GM12878 (cell line): ENCODE results near the gene RAD51B. TPM values are rescaled to one million over a fixed set of nuclear protein-coding genes. Genes with fewer than 3 reads are reported as not detected.

Experiments
- ATAC-seq: fragments of 200-7000 bp; cut with Tn5 transposase; 3 replicates; pipeline ENCODE4 v1.9.1; 2020; ENCODE audit warnings: mild to moderate bottlenecking, moderate library complexity
- BruUV-seq: library from RNA; stranded (reverse); fragments of 400-500 nt; replicated peaks from 2 replicates; lab custom pipeline; 2021; lab: Mats Ljungman, UMichigan
- CTCF ChIA-PET: fragments of 300-600 bp; sonication (Branson Sonifier 250); formaldehyde crosslinking; extraction: SDS; loops from one replicate; lab custom pipeline; 2021; ENCODE audit warnings: inconsistent platforms; lab: Yijun Ruan, JAX
- POLR2A ChIA-PET: fragments of 350-600 bp; formaldehyde crosslinking; extraction: SDS; loops from one replicate; lab custom pipeline; 2021; ENCODE audit warnings: inconsistent platforms; lab: Charles Lee
- RAD21 ChIA-PET: fragments of 300-600 bp; sonication (Branson Sonifier 250); formaldehyde crosslinking; loops from one replicate; lab custom pipeline; 2023; ENCODE audit warnings: antibody characterized with exemption; ENCODE audit not compliant: unreplicated experiment; lab: Charles Lee
- SMC1A ChIA-PET: fragments of 300-600 bp; sonication (Branson Sonifier 250); formaldehyde crosslinking; loops from one replicate; lab custom pipeline; 2023; ENCODE audit not compliant: unreplicated experiment, uncharacterized antibody; lab: Charles Lee
- DNase-seq: peaks from one replicate; pipeline ENCODE4 v3.0.0-alpha.2; 2011; ENCODE audit warnings: low read depth, low spot score
- FAIRE-seq: peaks from 3 replicates; lab custom pipeline; 2011; peaks lifted over from hg19 to GRCh38; lab: Jason Lieb, UNC
- H2AFZ ChIP-seq: 2 replicates; pipeline ENCODE4 v1.6.0; 2011; ENCODE audit warnings: low read depth, low read length, control low read depth; ENCODE audit not compliant: control insufficient read depth
- H3K27ac ChIP-seq: 2 replicates; pipeline ENCODE4 v1.5.1; 2011; ENCODE audit warnings: control low read depth; ENCODE audit not compliant: control insufficient read depth, insufficient read depth
- H3K27me3 ChIP-seq, 2 experiments: replicated peaks in 1 of 2; 2 replicates each; pipeline versions ENCODE4 v1.6.0 to v1.6.1; 2011; ENCODE audit warnings: low read length in 1 of 2; ENCODE audit not compliant: control insufficient read depth in 2 of 2, insufficient read depth in 2 of 2
- H3K36me3 ChIP-seq, 2 experiments: 2 replicates each; pipeline ENCODE4 v1.5.1; 2011; ENCODE audit warnings: low read length in 1 of 2; ENCODE audit not compliant: control insufficient read depth in 2 of 2, insufficient read depth in 2 of 2
- H3K4me1 ChIP-seq: 2 replicates; pipeline ENCODE4 v1.6.1; 2011; ENCODE audit warnings: mild to moderate bottlenecking, low read length, moderate library complexity, mixed read lengths; ENCODE audit not compliant: control insufficient read depth, insufficient read depth
- H3K4me2 ChIP-seq: 2 replicates; pipeline ENCODE4 v1.6.0; 2011; ENCODE audit warnings: control low read depth; ENCODE audit not compliant: control insufficient read depth, insufficient read depth
- H3K4me3 ChIP-seq: fragments of 200-600 bp; sonication (generic); 2 replicates; pipeline ENCODE4 v1.5.1; 2016
- H3K79me2 ChIP-seq: 2 replicates; pipeline ENCODE4 v1.6.0; 2011; ENCODE audit warnings: low read length; ENCODE audit not compliant: control insufficient read depth, insufficient read depth
- H3K9ac ChIP-seq: 2 replicates; pipeline ENCODE4 v1.8.0; 2011; ENCODE audit warnings: low read length, control low read depth, mixed read lengths; ENCODE audit not compliant: control insufficient read depth, insufficient read depth
- H3K9me3 ChIP-seq: replicated peaks from 3 replicates; pipeline ENCODE4 v1.5.1; 2011; ENCODE audit warnings: mild to moderate bottlenecking, low read length; ENCODE audit not compliant: control insufficient read depth, insufficient read depth
- H4K20me1 ChIP-seq: 2 replicates; pipeline ENCODE4 v1.6.0; 2011; ENCODE audit not compliant: control insufficient read depth, insufficient read depth
- FOS ChIP-seq: IDR thresholded peaks from 3 replicates; pipeline ENCODE4 v1.6.1; 2011; ENCODE audit warnings: borderline replicate concordance; ENCODE audit not compliant: insufficient read length; ENCODE audit errors: extremely low read depth
- FOXK2 ChIP-seq: fragments of 450-650 bp; IDR thresholded peaks from 2 replicates; pipeline ENCODE4 v1.6.1; 2017; ENCODE audit warnings: mild to moderate bottlenecking, moderate library complexity
- HDGF ChIP-seq: fragments of 450-650 bp; IDR thresholded peaks from 2 replicates; pipeline ENCODE4 v1.6.1; 2016; ENCODE audit warnings: antibody characterized with exemption
- KDM1A ChIP-seq: fragments of 200-600 bp; sonication (generic); IDR thresholded peaks from 2 replicates; pipeline ENCODE4 v1.6.1; 2016; ENCODE audit warnings: borderline replicate concordance
- SPI1 ChIP-seq: IDR thresholded peaks from 2 replicates; pipeline ENCODE4 v1.6.1; 2011; ENCODE audit warnings: low read depth, mild to moderate bottlenecking, low read length, moderate library complexity, borderline replicate concordance; ENCODE audit not compliant: insufficient read depth
- SRF ChIP-seq, 2 experiments: IDR thresholded peaks; 2 replicates each; pipeline ENCODE4 v1.6.1; 2011; ENCODE audit warnings: low read depth in 2 of 2, low read length in 2 of 2, mild to moderate bottlenecking in 1 of 2, moderate library complexity in 1 of 2
- TCF3 ChIP-seq: IDR thresholded peaks from 2 replicates; pipeline ENCODE4 v1.6.1; 2012; ENCODE audit warnings: low read depth, mild to moderate bottlenecking, low read length, borderline replicate concordance; ENCODE audit not compliant: insufficient read depth
- YY1 ChIP-seq: IDR thresholded peaks from 2 replicates; pipeline ENCODE4 v1.6.1; 2011; ENCODE audit warnings: low read depth, mild to moderate bottlenecking, low read length
- WGBS: methylation state at CpG from one replicate; pipeline ENCODE4 v1.1.6; 2016; ENCODE audit warnings: low lambda C conversion rate; ENCODE audit not compliant: insufficient replicate concordance, insufficient coverage; ENCODE audit errors: missing lambda C conversion rate; 5-methylcytosine and 5-hydroxymethylcytosine counted together
- in situ Hi-C: fragments of 300-500 bp; cut with MboI; formaldehyde crosslinking; loops from 9 replicates; pipeline ENCODE4 v1.14.3; 2018; ENCODE audit warnings: mixed read lengths
- intact Hi-C: fragments of 100-400 bp; cut with micrococcal nuclease; formaldehyde crosslinking; loops from one replicate; pipeline ENCODE4 v1.14.2; 2022; ENCODE audit not compliant: unreplicated experiment
- polyA plus RNA-seq, 11 experiments: library from polyadenylated mRNA; depleted of rRNA in 4 of 11; unstranded in 6 of 11; stranded (reverse) in 5 of 11; fragments of >200 nt; fragmentation: Nextera tagmentation in 4 of 11; fragmentation: Illumina TruSeq in 1 of 11; extraction: Ambion mirVana in 4 of 11; extraction: Trizol in 1 of 11; gene quantifications; 1 replicate in 1 of 11; 2 replicates in 10 of 11; pipeline versions ENCODE4 v1.2.1 to v1.2.3, GENCODE V29; 2011 to 2016; ENCODE audit warnings: inconsistent platforms in 2 of 11, missing spikeins in 2 of 11, low read depth in 1 of 11
- total RNA-seq, 4 experiments: library from RNA; depleted of rRNA in 3 of 4; stranded (reverse); fragments of >200 nt in 3 of 4; fragmentation: Illumina TruSeq in 1 of 4; extraction: Trizol in 1 of 4; gene quantifications; 2 replicates each; pipeline versions ENCODE4 v1.2.1 to v1.2.3, GENCODE V29; 2013 to 2021
- TF ChIP-seq, protein P1 (sequence below): fragments of 450-650 bp; IDR thresholded peaks from 2 replicates; pipeline ENCODE4 v1.6.1; 2017; ENCODE audit warnings: antibody characterized with exemption, mild to moderate bottlenecking, moderate library complexity

RAD51B gene
- total and polyA plus RNA-seq, 10 of the 15 experiments (the other 5 are each of a cell fraction or from before 2014, with no cell fraction given): 9.8 to 26.8 (median 21.3) TPM

GRCh38 chr14:68607867-68608573 lies 788.4 kb downstream of the RAD51B start:
- intact Hi-C loops (no loop called here), in situ Hi-C loops (no loop called here)
- ChIA-PET CTCF (interaction anchor here (1.0 kb wide), 1 partner anchor 13 kb away, joined by 3 read pairs; no protein-coding TSS in a partner anchor), RAD21 (no interaction called here), SMC1A (interaction anchor here (0.6 to 2.7 kb wide), 2 partner anchors 18 to 42 kb away, joined by 3 to 9 read pairs; no protein-coding TSS in a partner anchor), POLR2A (no interaction called here)
- Histone ChIP-seq H3K36me3 (no peaks in the 10 kb centered on the region), H4K20me1 (no peaks in the 10 kb centered on the region), H3K79me2 (no peaks in the 10 kb centered on the region), H3K4me2 (no peak overlapping the region), H2AFZ (no peak overlapping the region), H3K9me3 (peaks cover 5% of the 10 kb centered on the region; the same call in 1 of the 3 replicates), H3K27ac (no peak overlapping the region), H3K9ac (no peak overlapping the region), H3K27me3 (no peaks in the 10 kb centered on the region), H3K4me1 (no peaks in the 10 kb centered on the region), H3K4me3 (no peak overlapping the region)
- 71% methylated on average over 14 of the region's 14 CpGs for WGBS
- FAIRE-seq (no peak), ATAC-seq (no peak), DNase-seq (no peak)
- TF ChIP-seq YY1 (no peak), SPI1 (peak; percentile 37; the same call in 1 of the 2 replicates)
- no TSS peak for BruUV-seq

DNA sequence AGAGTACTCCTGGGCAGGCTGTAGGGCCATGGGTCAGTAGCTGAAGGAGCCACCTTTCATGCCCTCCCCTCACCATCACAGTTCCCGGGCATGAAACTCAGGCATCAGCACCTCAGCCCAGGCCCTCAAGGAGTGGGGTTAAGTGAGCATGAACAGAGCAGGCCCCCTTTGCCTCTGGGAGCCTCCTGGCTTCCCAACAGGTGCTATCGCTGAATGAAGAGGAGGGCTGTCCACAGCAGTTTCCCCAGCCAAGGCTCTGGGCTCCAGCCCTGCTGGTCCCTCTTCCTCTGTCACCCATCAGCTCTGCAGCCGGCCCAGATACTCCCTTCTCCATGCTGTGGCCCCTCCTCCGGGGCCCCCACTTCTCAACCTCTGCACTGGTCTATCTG lies 789.0 kb downstream of the RAD51B start:
- Histone ChIP-seq H3K27me3 (no peaks in the 10 kb centered on the region), H2AFZ (no peak overlapping the region), H3K4me3 (no peak overlapping the region), H3K4me1 (no peaks in the 10 kb centered on the region), H4K20me1 (no peaks in the 10 kb centered on the region), H3K27ac (no peak overlapping the region), H3K9ac (no peak overlapping the region), H3K79me2 (no peaks in the 10 kb centered on the region), H3K36me3 (no peaks in the 10 kb centered on the region), H3K4me2 (no peak overlapping the region), H3K9me3 (peaks cover 5% of the 10 kb centered on the region; the same call in 1 of the 3 replicates)
- ATAC-seq (no peak), DNase-seq (no peak), FAIRE-seq (no peak)
- ChIA-PET RAD21 (no interaction called here), CTCF (interaction anchor here (1.0 kb wide), 1 partner anchor 13 kb away, joined by 3 read pairs; no protein-coding TSS in a partner anchor), POLR2A (no interaction called here), SMC1A (interaction anchor here (2.7 kb wide), 1 partner anchor 17 kb away, joined by 9 read pairs; no protein-coding TSS in a partner anchor)
- no peak for TF ChIP-seq KDM1A
- TF ChIP-seq SRF (IDR thresholded peaks at IDR 0.05; ENCODE audit: low read depth in 2 of 2, low read length in 2 of 2): no peak
- no peak for TF ChIP-seq FOXK2
- no peak for TF ChIP-seq TCF3
- TF ChIP-seq, protein P1, sequence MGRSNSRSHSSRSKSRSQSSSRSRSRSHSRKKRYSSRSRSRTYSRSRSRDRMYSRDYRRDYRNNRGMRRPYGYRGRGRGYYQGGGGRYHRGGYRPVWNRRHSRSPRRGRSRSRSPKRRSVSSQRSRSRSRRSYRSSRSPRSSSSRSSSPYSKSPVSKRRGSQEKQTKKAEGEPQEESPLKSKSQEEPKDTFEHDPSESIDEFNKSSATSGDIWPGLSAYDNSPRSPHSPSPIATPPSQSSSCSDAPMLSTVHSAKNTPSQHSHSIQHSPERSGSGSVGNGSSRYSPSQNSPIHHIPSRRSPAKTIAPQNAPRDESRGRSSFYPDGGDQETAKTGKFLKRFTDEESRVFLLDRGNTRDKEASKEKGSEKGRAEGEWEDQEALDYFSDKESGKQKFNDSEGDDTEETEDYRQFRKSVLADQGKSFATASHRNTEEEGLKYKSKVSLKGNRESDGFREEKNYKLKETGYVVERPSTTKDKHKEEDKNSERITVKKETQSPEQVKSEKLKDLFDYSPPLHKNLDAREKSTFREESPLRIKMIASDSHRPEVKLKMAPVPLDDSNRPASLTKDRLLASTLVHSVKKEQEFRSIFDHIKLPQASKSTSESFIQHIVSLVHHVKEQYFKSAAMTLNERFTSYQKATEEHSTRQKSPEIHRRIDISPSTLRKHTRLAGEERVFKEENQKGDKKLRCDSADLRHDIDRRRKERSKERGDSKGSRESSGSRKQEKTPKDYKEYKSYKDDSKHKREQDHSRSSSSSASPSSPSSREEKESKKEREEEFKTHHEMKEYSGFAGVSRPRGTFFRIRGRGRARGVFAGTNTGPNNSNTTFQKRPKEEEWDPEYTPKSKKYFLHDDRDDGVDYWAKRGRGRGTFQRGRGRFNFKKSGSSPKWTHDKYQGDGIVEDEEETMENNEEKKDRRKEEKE: no peak
- TF ChIP-seq HDGF: no peak
- TF ChIP-seq FOS: no peak
- in situ Hi-C loops (no loop called here), intact Hi-C loops (no loop called here)
- BruUV-seq: no TSS peak
- 69% methylated on average over 4 of the region's 4 CpGs for WGBS
